ENCODE measurements around the gene KIAA1549. TPM values are rescaled to one million over a fixed set of nuclear protein-coding genes. Genes with fewer than 3 reads are reported as not detected.
"Not testable (repeated sequence)": the region's sequence is repeated elsewhere in the genome, so short reads cannot be mapped to it uniquely, and the experiment has no call there.

Gene KIAA1549
- total RNA-seq, 4 donors from 2014 or later: 1.6 to 2.4 (median 1.7) TPM

DNA sequence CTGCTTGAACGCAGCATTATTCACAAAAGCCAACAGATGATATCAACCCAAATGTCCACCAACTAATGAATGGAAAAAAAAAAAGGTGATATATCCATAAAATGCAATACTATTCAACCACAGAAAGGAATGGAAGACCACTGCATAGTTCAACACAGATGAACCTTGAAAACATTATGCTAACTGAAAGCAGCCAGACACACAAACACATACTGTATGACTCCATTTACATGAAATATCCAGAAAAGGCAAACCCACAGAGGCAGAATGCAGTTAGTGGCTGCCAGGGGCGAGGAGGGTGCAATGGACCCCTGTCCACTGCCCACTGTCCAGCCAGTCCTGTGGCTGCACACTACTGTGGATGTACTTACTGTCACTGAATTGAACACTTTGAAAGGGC, 36.6 kb downstream of the KIAA1549 start:
- Histone ChIP-seq H3K4me3 (no peak overlapping the region), H3K27ac (no peak overlapping the region), H3K27me3 (no peaks in the 10 kb centered on the region), H3K36me3 (no peaks in the 10 kb centered on the region), H3K4me1 (no peaks in the 10 kb centered on the region), H3K9me3 (no peaks in the 10 kb centered on the region)
- TF ChIP-seq EP300 (IDR thresholded peaks at IDR 0.05) (no peak), POLR2A (IDR thresholded peaks at IDR 0.05) (no peak)
- TF ChIP-seq, protein P1, sequence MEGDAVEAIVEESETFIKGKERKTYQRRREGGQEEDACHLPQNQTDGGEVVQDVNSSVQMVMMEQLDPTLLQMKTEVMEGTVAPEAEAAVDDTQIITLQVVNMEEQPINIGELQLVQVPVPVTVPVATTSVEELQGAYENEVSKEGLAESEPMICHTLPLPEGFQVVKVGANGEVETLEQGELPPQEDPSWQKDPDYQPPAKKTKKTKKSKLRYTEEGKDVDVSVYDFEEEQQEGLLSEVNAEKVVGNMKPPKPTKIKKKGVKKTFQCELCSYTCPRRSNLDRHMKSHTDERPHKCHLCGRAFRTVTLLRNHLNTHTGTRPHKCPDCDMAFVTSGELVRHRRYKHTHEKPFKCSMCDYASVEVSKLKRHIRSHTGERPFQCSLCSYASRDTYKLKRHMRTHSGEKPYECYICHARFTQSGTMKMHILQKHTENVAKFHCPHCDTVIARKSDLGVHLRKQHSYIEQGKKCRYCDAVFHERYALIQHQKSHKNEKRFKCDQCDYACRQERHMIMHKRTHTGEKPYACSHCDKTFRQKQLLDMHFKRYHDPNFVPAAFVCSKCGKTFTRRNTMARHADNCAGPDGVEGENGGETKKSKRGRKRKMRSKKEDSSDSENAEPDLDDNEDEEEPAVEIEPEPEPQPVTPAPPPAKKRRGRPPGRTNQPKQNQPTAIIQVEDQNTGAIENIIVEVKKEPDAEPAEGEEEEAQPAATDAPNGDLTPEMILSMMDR (IDR thresholded peaks at IDR 0.05): no peak
- DNase-seq (ENCODE audit: low spot score in 2 of 2): no peak
- 78 to 83% methylated on average over 2 of the region's 2 CpGs for WGBS, 2 donors

DNA sequence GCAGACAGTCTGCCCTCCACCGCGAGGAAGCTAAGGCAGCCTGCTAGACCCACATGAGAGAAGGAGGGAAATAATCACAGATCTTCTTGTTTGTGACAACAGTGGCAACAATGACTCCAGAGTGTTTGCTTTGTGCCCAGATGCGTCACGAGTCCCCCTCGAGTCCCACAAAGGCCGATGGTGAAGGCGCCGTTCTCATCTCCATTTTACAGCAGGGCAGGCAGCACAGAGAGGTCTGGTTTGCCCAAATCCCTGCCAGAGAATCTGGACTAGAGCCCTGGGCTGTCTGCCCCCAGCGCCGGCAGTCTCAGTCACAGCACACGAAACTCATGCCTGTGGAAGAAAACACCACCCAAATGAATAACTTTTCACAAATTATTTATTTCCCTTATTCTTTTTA, 38.1 kb downstream of the KIAA1549 start:
- Histone ChIP-seq H3K27ac (no peak overlapping the region), H3K4me3 (no peak overlapping the region), H3K4me1 (no peaks in the 10 kb centered on the region), H3K9me3 (no peaks in the 10 kb centered on the region), H3K36me3 (no peaks in the 10 kb centered on the region), H3K27me3 (no peaks in the 10 kb centered on the region)
- WGBS, 2 donors: 82 to 87% methylated on average over 11 of the region's 11 CpGs
- TF ChIP-seq POLR2A (IDR thresholded peaks at IDR 0.05): no peak
- no peak for TF ChIP-seq EP300 (IDR thresholded peaks at IDR 0.05)
- TF ChIP-seq, protein P1 (IDR thresholded peaks at IDR 0.05): no peak
- DNase-seq (ENCODE audit: low spot score in 2 of 2): no peak

DNA sequence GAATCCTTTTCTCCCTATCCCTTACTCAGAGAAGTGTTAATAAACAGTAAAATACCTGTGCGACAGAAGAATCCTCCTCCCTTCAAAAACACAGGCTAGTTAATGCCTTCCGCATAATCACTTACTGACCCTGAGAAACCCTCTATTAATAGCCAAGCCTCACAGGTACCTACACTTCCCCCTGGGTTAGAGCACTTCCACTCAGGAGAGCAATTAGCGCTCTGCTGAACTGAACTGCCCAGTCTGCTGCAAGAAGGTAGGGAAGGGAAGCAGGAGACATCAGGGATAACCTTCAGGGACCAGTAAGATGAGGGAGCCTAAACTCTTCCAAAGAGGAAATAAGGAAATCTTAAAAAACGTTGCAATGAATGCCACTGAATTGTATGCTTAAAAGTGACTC, 39.6 kb downstream of the KIAA1549 start:
- H3K4me1 ChIP-seq: no peaks in the 10 kb centered on the region
- H3K9me3 ChIP-seq: no peaks in the 10 kb centered on the region
- H3K27ac ChIP-seq: no peak overlapping the region
- no peaks in the 10 kb centered on the region for H3K36me3 ChIP-seq
- H3K27me3 ChIP-seq: no peaks in the 10 kb centered on the region
- no peak for DNase-seq (ENCODE audit: low spot score in 2 of 2)
- 74 to 76% methylated on average over 4 of the region's 4 CpGs for WGBS, 2 donors
- no peak overlapping the region for H3K4me3 ChIP-seq
- TF ChIP-seq EP300 (IDR thresholded peaks at IDR 0.05) (no peak), POLR2A (IDR thresholded peaks at IDR 0.05) (no peak)
- TF ChIP-seq, protein P1 (IDR thresholded peaks at IDR 0.05): no peak

DNA sequence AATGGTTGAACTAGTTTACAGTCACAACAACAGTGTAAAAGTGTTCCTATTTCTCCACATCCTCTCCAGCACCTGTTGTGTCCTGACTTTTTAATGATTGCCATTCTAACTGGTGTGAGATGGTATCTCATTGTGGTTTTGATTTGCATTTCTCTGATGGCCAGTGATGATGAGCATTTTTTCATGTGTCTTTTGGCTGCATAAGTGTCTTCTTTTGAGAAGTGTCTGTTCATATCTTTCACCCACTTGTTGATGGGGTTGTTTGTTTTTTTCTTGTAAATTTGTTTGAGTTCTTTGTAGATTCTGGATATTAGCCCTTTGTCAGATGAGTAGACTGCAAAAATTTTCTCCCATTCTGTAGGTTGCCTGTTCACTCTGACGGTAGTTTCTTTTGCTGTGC, 40.6 kb downstream of the KIAA1549 start:
- H3K4me1 ChIP-seq; H3K27me3 ChIP-seq; DNase-seq (ENCODE audit: low spot score in 2 of 2); H3K36me3 ChIP-seq; H3K4me3 ChIP-seq; H3K9me3 ChIP-seq; H3K27ac ChIP-seq: not testable (repeated sequence)
- 94% methylated on average over 1 of the region's 1 CpG for WGBS, 2 donors

DNA sequence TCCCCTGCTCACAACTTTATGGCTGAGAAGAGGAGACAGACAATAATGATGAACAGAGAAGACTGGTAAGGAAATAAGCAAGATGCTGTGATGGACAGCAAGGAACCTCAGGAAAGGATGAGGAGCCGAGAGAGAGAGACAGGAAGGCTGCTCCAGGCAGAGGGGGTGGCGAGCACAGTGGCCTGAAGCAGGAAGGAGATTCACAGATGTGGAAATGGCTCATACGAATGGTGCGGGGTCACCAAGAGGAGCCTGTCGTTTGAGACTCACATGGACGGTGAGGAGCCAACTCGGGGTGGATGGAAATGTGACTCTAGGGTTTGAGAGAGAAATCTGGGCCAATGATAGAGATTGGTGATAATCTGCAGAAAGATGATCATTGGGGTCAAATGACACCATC, 43.7 kb downstream of the KIAA1549 start:
- TF ChIP-seq EP300 (IDR thresholded peaks at IDR 0.05) (no peak), POLR2A (IDR thresholded peaks at IDR 0.05) (no peak)
- TF ChIP-seq, protein P1 (IDR thresholded peaks at IDR 0.05): no peak
- 92% methylated on average over 7 of the region's 7 CpGs for WGBS, 2 donors
- no peaks in the 10 kb centered on the region for H3K27me3 ChIP-seq
- H3K27ac ChIP-seq: no peak overlapping the region
- no peaks in the 10 kb centered on the region for H3K9me3 ChIP-seq
- DNase-seq (ENCODE audit: low spot score in 2 of 2): no peak
- peaks cover 0 to 15% (median 0%) of the 10 kb centered on the region in 4 donors for H3K4me1 ChIP-seq
- H3K4me3 ChIP-seq: no peak overlapping the region
- no peaks in the 10 kb centered on the region for H3K36me3 ChIP-seq

DNA sequence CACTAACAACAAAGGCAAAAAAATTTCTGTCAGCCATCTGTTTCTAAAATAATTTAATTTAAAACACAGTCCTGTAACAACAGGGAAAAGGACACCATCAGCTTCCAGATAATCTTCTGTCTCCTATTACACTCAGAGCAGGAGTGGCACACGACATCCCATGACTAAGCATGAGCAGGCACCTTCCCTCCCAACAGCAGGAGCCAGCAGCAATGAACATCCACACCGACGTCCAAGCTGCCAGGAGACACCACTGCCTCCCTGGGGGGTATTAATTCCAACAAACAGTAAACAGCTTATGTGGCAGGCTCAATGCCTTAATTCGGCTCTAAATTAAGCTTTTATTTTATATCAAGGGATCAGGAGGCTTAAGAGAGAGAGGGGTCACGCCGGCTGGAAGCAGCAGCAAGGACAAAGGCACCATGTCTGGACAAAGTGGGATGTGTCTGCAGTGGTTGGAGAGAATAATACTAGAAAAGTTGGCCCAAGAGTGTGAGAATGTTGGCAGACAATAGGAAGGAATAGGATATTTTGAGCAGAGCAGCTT, 45.7 kb downstream of the KIAA1549 start:
- H3K4me3 ChIP-seq: no peak overlapping the region
- TF ChIP-seq POLR2A (IDR thresholded peaks at IDR 0.05) (no peak), EP300 (IDR thresholded peaks at IDR 0.05) (no peak)
- TF ChIP-seq, protein P1 (IDR thresholded peaks at IDR 0.05): no peak
- H3K27me3 ChIP-seq: no peaks in the 10 kb centered on the region
- H3K27ac ChIP-seq: peak overlapping the region in 1 of 4 donors; percentile 34
- peaks cover 0 to 15% (median 0%) of the 10 kb centered on the region in 4 donors for H3K4me1 ChIP-seq
- H3K36me3 ChIP-seq: no peaks in the 10 kb centered on the region
- peak in 1 of 2 donors; percentile 21 for DNase-seq (ENCODE audit: low spot score in 2 of 2)
- H3K9me3 ChIP-seq: no peaks in the 10 kb centered on the region
- 20 to 30% methylated on average over 6 of the region's 6 CpGs for WGBS, 2 donors

Measured in tibial nerve (tissue), 4 donors.